HG02610 (cell line): ENCODE data around the gene DYNAP.

Experiments used
- ATAC-seq: cut with Tn5 transposase; IDR thresholded peaks from one replicate; pipeline ENCODE4 v1.9.1; 2021; ENCODE audit warnings: mild to moderate bottlenecking, moderate library complexity; ENCODE audit not compliant: unreplicated experiment

The DYNAP gene

GRCh38 chr18:54630963-54631362 is 39.9 kb downstream of the DYNAP start:
- ATAC-seq = no peak

GRCh38 chr18:54636217-54636616 is 45.2 kb downstream of the DYNAP start:
- no peak for ATAC-seq

- no peak for ATAC-seq
Measured at GRCh38 chr18:54641734-54642133, 50.7 kb downstream of the DYNAP start.

GRCh38 chr18:54647176-54647575 is 56.1 kb downstream of the DYNAP start:
- ATAC-seq = no peak
